ENCODE results near the gene CYB561D1.

The CYB561D1 gene

DNA sequence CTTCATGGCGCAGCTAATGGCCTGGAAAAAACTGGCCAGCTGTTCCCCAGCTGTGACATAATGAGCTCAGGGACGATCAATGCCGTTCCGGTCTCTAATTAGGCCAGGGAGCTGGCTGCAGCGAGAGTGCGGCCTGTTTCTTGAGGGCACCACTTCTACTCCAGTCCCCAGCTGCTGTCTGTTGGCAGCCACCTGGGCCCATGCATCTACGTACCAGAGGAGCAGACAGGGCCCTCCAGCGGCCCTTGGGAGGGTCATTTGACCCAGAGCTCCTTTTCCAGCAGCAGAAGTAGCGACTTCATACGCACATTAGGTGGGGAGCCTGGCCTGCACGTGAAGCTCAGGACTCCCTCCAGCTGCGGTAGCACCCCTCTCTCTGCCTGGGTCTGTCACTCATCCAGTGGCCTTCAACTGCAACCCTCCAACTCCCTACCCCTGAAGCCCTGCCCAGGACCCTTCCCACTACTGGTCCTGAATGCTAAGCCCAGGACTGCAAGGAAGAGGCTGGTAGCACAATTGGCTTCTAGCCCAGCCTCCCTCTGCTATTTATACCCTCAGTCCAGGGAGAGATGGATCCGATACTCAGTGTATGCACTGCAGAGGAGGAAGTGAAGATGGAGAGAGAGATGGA is 36.7 kb downstream of the CYB561D1 start:
- no peak for DNase-seq (ENCODE audit: low read depth)

DNA sequence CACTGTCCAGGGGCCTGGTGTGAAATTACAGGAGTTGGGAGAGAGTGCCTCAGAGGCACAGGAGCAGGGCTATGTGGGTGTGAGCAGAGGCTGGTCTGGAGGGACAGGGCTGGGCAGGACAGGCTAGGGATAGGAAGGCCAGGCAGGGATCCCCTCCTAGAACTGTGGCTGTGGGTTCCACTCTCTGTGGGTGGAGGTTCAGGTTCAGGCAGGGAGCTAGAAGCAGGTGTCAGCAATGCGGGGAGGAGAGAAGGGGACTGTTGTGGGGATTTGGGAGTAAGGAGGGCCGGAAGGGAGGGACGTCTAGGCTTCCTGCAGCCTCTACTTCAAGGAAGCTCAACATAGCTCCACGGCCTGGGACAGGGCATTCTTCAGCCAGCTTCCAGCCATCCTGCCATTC is 37.5 kb downstream of the CYB561D1 start:
- DNase-seq (ENCODE audit: low read depth), result no peak

DNA sequence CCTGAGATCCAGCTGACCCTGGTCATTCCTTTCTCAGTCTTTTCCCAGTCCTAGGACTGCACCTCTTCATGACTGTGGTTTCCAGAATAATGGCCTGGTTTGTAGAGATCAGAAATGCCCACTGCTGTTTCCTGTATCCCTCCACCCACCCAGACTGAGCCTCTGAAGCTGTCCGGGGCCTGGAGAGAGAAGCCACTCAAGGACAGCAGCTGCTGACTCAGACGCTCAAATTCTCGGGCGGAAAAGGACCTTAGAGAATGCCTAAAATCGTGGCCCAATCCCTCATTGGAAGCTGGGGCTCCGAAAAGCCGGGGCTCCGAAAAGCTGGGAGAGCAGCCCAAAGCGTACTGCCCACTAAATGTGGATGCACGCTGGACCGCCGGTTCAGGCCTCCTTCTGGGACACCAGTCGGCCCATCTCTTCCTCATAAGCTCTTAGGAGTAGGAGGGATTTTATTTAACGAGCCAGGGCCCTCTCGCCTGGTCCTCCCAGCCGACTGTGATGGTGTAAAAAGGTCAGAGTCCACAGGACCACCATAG is 38.0 kb downstream of the CYB561D1 start:
- DNase-seq (ENCODE audit: low read depth), result no peak

GRCh38 chr1:109532365-109533136 is 38.7 kb downstream of the CYB561D1 start:
- DNase-seq (ENCODE audit: low read depth), result no peak

GRCh38 chr1:109534307-109534858 is 40.5 kb downstream of the CYB561D1 start:
- no peak for DNase-seq (ENCODE audit: low read depth)

- DNase-seq (ENCODE audit: low read depth), result no peak
Observed at GRCh38 chr1:109535481-109535880, 41.6 kb downstream of the CYB561D1 start.

DNA sequence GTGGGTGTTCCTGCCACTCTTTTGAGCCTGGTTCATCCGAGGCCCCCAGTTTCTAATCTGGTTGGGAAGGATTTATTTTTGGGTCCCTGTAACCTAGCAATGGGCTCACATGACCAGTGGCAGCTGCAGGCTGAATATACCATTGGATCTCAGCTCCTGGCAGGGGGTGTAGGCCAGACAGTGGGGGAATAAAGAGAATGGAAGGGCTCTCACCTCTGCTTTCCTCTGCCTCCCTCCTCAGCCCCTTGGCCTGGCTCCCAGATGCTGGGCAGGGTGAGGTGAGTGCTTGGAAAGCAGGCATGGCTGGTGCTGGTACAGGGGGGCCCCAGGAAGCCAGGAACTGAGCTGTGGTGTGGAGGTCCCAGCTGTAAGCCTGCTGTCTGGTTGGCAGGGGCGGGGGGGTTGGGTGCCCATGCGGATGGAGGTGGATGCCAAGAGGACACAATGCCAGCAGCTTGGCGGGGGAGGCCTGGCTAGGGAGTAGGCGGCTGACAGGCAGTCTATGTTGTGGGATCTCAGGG is 42.1 kb downstream of the CYB561D1 start:
- no peak for DNase-seq (ENCODE audit: low read depth)

DNA sequence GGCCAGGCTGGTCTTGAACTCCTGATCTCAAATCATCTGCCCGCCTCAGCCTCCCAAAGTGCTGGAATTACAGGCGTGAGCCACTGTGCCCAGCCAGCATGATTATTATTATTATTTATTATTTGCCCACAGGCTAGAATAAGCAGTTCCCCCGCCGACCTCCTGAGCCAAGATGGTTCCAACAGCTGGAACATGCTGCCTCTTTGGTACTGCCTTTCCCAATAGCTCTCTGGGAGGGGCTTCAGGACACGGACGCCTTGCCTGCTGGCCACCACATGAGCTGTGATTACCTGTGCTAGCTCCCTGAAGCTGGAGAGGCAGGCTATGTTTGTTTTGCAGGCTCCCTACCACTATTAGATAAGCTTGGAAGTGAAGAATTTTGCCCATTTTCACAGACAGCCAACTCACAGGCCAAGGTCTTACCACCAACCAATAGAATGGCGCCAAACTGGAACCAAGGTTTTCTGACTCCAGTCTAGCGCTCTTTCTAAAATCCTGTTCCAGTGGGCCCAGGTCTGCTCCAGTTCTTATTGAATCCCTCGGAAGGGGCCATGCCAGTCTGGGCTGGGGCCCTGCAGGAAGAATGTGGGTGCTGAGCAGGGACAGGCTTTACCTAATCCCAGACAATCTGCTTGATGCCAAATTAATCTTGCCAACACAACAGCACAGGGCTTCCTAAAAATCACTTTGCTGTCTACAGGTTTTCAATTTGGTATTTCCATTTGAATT is 43.7 kb downstream of the CYB561D1 start:
- no peak for DNase-seq (ENCODE audit: low read depth)

DNA sequence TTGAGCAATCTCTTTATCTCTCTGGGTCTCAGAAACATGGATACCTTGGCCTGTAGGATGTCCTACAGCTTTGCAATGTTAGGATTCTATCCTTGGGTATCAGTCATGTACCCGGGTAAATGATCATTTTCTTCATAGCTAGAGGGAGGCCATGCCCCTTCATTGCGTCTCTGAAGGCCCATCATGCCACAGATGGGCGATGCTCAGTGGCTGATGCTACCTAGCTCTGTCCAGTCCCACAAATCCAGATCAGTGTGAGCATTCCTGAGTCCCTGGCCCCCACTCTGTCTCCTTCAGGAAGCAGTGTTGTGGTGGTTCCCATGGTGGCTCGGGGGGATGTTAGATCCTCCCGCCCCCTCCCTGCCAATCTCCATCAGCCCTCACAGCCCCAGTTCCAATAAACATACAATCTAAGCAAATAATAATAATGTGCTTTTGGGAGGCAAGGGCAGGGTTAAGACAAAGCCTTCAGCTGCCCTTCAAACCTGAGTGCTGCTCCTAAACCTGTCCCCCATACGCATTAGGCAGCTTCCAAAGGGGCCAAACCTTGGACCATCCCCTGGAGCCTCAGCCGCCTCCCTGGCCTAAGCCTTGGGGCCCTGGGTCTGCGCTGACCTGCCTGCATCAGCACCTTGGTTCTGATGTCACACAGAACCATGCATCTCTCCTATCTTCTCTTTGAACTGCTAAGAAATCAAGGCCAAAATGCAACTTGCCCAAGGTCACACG is 45.1 kb downstream of the CYB561D1 start:
- DNase-seq (ENCODE audit: low read depth), result no peak

DNA sequence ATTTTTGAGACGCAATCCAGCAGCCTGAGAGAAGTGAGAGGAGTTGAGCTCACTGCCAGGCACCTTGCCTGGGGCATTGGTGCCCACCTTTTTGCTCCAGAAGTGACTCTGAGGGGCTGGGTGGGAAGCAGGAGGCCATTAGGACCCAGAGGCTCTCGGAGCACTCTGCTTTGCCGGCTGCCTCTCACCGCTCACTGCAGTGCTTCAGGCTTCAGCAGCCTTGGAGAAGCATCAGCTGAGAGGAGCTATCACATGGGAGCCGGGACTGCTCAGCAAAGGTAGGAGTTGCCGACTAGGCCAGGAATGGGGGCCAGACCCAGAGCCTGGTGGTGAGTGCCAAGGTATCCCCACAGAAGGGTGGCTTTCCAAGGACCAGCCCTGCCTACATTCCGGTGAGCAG is 45.8 kb downstream of the CYB561D1 start, which contains the start of gene GPR61:
Gene GPR61, plus strand, starts transcription at position 197 of the 400 bp plus-strand sequence. CDS start 3,151 bp downstream, outside the sequence.
- DNase-seq (ENCODE audit: low read depth), result no peak

- no peak for DNase-seq (ENCODE audit: low read depth)
Observed at GRCh38 chr1:109541102-109541501, 47.2 kb downstream of the CYB561D1 start.

- DNase-seq (ENCODE audit: low read depth), result no peak
Observed at GRCh38 chr1:109542657-109543056, 48.8 kb downstream of the CYB561D1 start.

- DNase-seq (ENCODE audit: low read depth), result no peak
Observed at GRCh38 chr1:109543283-109543987, 49.5 kb downstream of the CYB561D1 start.

- DNase-seq (ENCODE audit: low read depth), result no peak
Observed at GRCh38 chr1:109543988-109544735, 50.3 kb downstream of the CYB561D1 start.

DNA sequence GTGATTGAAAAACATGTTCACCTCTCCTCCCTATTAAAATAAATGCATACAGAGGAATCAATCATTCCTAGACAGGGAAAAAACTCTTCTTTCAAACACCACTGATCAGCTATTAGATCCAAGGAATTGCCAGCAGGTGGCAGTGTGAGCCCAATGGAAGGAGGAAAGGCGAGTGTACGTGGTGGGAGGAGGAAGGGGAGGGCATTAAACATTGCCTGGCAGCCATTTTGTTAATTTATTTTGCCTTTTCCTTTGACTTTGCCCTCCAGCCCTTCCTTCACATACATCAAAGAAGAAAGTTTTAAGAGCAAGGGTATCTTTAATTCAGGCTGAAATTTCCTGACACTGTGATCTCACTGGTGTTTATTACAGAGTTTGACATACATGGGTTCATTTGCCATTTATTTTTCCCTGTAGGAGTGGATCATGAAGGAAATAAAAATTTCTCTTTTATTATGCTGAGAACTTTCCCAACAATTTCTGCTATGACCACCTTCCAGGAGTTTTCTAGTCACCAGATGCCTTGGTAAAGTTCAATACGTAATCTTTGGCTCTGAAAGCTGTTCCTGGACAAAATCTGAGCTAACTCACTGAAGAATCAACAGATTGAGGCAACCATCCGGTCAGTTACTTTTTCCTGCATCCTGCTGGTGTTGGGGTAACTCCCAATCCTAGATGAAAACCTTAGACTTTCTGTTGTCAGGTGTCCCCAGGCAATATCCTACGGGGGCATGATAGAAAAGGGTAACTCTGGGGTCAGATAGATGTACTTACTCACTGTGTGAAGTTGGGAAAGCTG is 52.6 kb downstream of the CYB561D1 start:
- peak; percentile 41 for DNase-seq (ENCODE audit: low read depth)

GRCh38 chr1:109547463-109548320 is 53.8 kb downstream of the CYB561D1 start:
- DNase-seq (ENCODE audit: low read depth), result no peak

- DNase-seq (ENCODE audit: low read depth), result peak; percentile 77
Observed at GRCh38 chr1:109548321-109549267, 54.7 kb downstream of the CYB561D1 start, which contains the start of gene GNAI3. Gene GNAI3, plus strand, starts transcription at chr1:109548615. Its CDS starts 106 bp downstream, at chr1:109548721.

Data from GM04503 (cell line).